H1 (cell line): Measurements from ENCODE around the gene ZNF775. TPM values are rescaled to one million over a fixed set of nuclear protein-coding genes. Genes with fewer than 3 reads are reported as not detected.

ENCODE experiments used
- CTCF ChIA-PET: fragments of 300-600 bp; sonication (Branson Sonifier 250); formaldehyde crosslinking; loops from one replicate; lab custom pipeline; 2021; ENCODE audit not compliant: partially characterized antibody; lab: Charles Lee
- POLR2A ChIA-PET: fragments of 300-600 bp; sonication (Branson Sonifier 250); formaldehyde crosslinking; loops from one replicate; lab custom pipeline; 2021; ENCODE audit warnings: inconsistent platforms; ENCODE audit not compliant: partially characterized antibody; lab: Charles Lee
- DNase-seq, 2 experiments: peaks; one replicate each; pipeline versions ENCODE4 v3.0.0 to v3.0.0-alpha.2; 2010 to 2022; ENCODE audit warnings: low spot score in 2 of 2, low read depth in 1 of 2, mixed read lengths in 1 of 2
- FAIRE-seq: peaks from 2 replicates; lab custom pipeline; 2011; peaks lifted over from hg19 to GRCh38; lab: Jason Lieb, UNC
- H2AFZ ChIP-seq: 2 replicates; pipeline ENCODE4 v1.8.1; 2012; ENCODE audit warnings: low read length, inconsistent platforms
- H2AK5ac ChIP-seq: 2 replicates; pipeline ENCODE4 v1.6.1; 2013; ENCODE audit warnings: low read depth, low read length
- H2BK120ac ChIP-seq: replicated peaks from 2 replicates; pipeline ENCODE3; 2013; ENCODE audit warnings: low read depth, low read length, inconsistent platforms
- H2BK12ac ChIP-seq: 2 replicates; pipeline ENCODE4 v1.6.1; 2013; ENCODE audit warnings: low read depth, low read length
- H2BK15ac ChIP-seq: 2 replicates; pipeline ENCODE4 v1.6.1; 2013; ENCODE audit warnings: low read length
- H2BK20ac ChIP-seq: 2 replicates; pipeline ENCODE4 v1.6.1; 2013; ENCODE audit warnings: low read length
- H2BK5ac ChIP-seq: 2 replicates; pipeline ENCODE4 v1.6.1; 2013; ENCODE audit warnings: low read depth, low read length
- H3K14ac ChIP-seq: 2 replicates; pipeline ENCODE4 v1.6.1; 2013; ENCODE audit warnings: inconsistent platforms; ENCODE audit not compliant: insufficient read length
- H3K18ac ChIP-seq: 2 replicates; pipeline ENCODE4 v1.6.1; 2013; ENCODE audit warnings: low read length; ENCODE audit errors: extremely low read depth
- H3K23ac ChIP-seq: 2 replicates; pipeline ENCODE4 v1.6.1; 2013; ENCODE audit warnings: inconsistent platforms; ENCODE audit not compliant: insufficient read length
- H3K23me2 ChIP-seq: 2 replicates; pipeline ENCODE4 v1.6.1; 2013; ENCODE audit warnings: low read depth, low read length
- H3K27ac ChIP-seq: 2 replicates; pipeline ENCODE4 v1.6.1; 2011; ENCODE audit warnings: low read depth, low read length, inconsistent platforms
- H3K27me3 ChIP-seq, 4 experiments: replicated peaks in 1 of 4; 1 replicate in 1 of 4; 2 replicates in 3 of 4; pipeline versions ENCODE4 v1.6.1 to v1.8.1; 2011 to 2013; ENCODE audit warnings: low read length in 3 of 4, mild to moderate bottlenecking in 3 of 4, inconsistent platforms in 2 of 4, mixed read lengths in 2 of 4, moderate library complexity in 1 of 4; ENCODE audit not compliant: control insufficient read depth in 3 of 4, insufficient read depth in 3 of 4; ENCODE audit errors: extremely low read depth in 1 of 4
- H3K36me3 ChIP-seq, 4 experiments: 2 replicates each; pipeline versions ENCODE4 v1.6.1 to v1.8.1; 2011 to 2013; ENCODE audit warnings: mild to moderate bottlenecking in 4 of 4, low read length in 3 of 4, moderate library complexity in 2 of 4, control low read depth in 1 of 4, inconsistent platforms in 1 of 4; ENCODE audit not compliant: insufficient read depth in 4 of 4, control insufficient read depth in 2 of 4
- H3K4ac ChIP-seq: replicated peaks from 2 replicates; pipeline ENCODE3; 2013; ENCODE audit warnings: low read length, low read depth, mixed read lengths, inconsistent platforms; ENCODE audit not compliant: insufficient read length
- H3K4me1 ChIP-seq, 4 experiments: replicated peaks in 1 of 4; 1 replicate in 1 of 4; 2 replicates in 3 of 4; pipeline versions ENCODE4 v1.6.1 to v1.8.1; 2011 to 2013; ENCODE audit warnings: low read length in 3 of 4, inconsistent platforms in 2 of 4, mixed read lengths in 1 of 4; ENCODE audit not compliant: insufficient read depth in 4 of 4, control insufficient read depth in 3 of 4
- H3K4me2 ChIP-seq, 2 experiments: 2 replicates each; pipeline versions ENCODE4 v1.6.1 to v1.8.1; 2011 to 2013; ENCODE audit warnings: low read depth in 2 of 2, low read length in 2 of 2, control low read depth in 1 of 2, inconsistent platforms in 1 of 2, mild to moderate bottlenecking in 1 of 2; ENCODE audit not compliant: insufficient read depth in 1 of 2
- H3K4me3 ChIP-seq, 4 experiments: fragments of 200-600, 300-600 bp in 1 of 4; sonication (generic), shearing (Covaris generic), sonication (Bioruptor Twin) in 1 of 4; 2 replicates each; pipeline versions ENCODE4 v1.5.1 to v1.8.1; 2011 to 2016; ENCODE audit warnings: low read length in 4 of 4, low read depth in 3 of 4, control low read depth in 2 of 4, inconsistent platforms in 2 of 4, mild to moderate bottlenecking in 2 of 4, mixed read lengths in 1 of 4, moderate library complexity in 1 of 4; ENCODE audit not compliant: insufficient read depth in 2 of 4; ENCODE audit errors: extremely low read depth in 1 of 4
- H3K56ac ChIP-seq: replicated peaks from 2 replicates; pipeline ENCODE3; 2013; ENCODE audit warnings: low read depth, mild to moderate bottlenecking, mixed read lengths, low read length, inconsistent platforms; ENCODE audit not compliant: insufficient read length
- H3K79me1 ChIP-seq: 2 replicates; pipeline ENCODE4 v1.6.1; 2013; ENCODE audit warnings: low read depth, low read length, control low read depth
- H3K79me2 ChIP-seq, 2 experiments: 2 replicates each; pipeline versions ENCODE4 v1.6.1 to v1.8.1; 2012 to 2013; ENCODE audit warnings: low read length in 2 of 2, mild to moderate bottlenecking in 2 of 2, inconsistent platforms in 1 of 2; ENCODE audit not compliant: insufficient read depth in 2 of 2, control insufficient read depth in 1 of 2
- H3K9ac ChIP-seq, 4 experiments: replicated peaks in 1 of 4; 1 replicate in 1 of 4; 2 replicates in 3 of 4; pipeline versions ENCODE4 v1.6.1 to v1.8.1; 2011 to 2013; ENCODE audit warnings: low read depth in 3 of 4, low read length in 3 of 4, control low read depth in 2 of 4, mild to moderate bottlenecking in 2 of 4, moderate library complexity in 2 of 4, inconsistent platforms in 1 of 4; ENCODE audit errors: extremely low read depth in 1 of 4
- H3K9me3 ChIP-seq, 2 experiments: 2 replicates each; pipeline versions ENCODE4 v1.6.1 to v1.8.1; 2012 to 2013; ENCODE audit warnings: mild to moderate bottlenecking in 2 of 2, moderate library complexity in 2 of 2, control low read depth in 1 of 2, inconsistent platforms in 1 of 2, low read depth in 1 of 2, low read length in 1 of 2, mixed read lengths in 1 of 2; ENCODE audit not compliant: insufficient read depth in 2 of 2
- H4K20me1 ChIP-seq, 2 experiments: replicated peaks in 1 of 2; 2 replicates each; pipeline versions ENCODE3 to v1.8.1; 2011 to 2013; ENCODE audit warnings: inconsistent platforms in 2 of 2, low read length in 2 of 2, mild to moderate bottlenecking in 1 of 2; ENCODE audit not compliant: insufficient read depth in 2 of 2, control insufficient read depth in 1 of 2
- H4K5ac ChIP-seq: 2 replicates; pipeline ENCODE4 v1.6.1; 2013; ENCODE audit warnings: low read length, low read depth, mixed read lengths, inconsistent platforms; ENCODE audit not compliant: insufficient read length
- H4K8ac ChIP-seq: 2 replicates; pipeline ENCODE4 v1.8.0; 2013; ENCODE audit warnings: mild to moderate bottlenecking, moderate library complexity, low read length, inconsistent platforms; ENCODE audit not compliant: insufficient read depth; ENCODE audit errors: extremely low read depth
- H4K91ac ChIP-seq: replicated peaks from 2 replicates; pipeline ENCODE3; 2013; ENCODE audit warnings: low read length, mixed read lengths, inconsistent platforms; ENCODE audit not compliant: insufficient read length
- EGR1 ChIP-seq: IDR thresholded peaks from 2 replicates; pipeline ENCODE4 v1.6.1; 2011; ENCODE audit warnings: low read depth, low read length, borderline replicate concordance
- KDM4A ChIP-seq: IDR thresholded peaks from one replicate; pipeline ENCODE4 v1.7.1; 2012; ENCODE audit warnings: low read depth, mild to moderate bottlenecking, moderate library complexity, low read length, inconsistent platforms; ENCODE audit not compliant: severe bottlenecking
- SIX5 ChIP-seq: IDR thresholded peaks from 2 replicates; pipeline ENCODE4 v1.6.1; 2011; ENCODE audit warnings: mild to moderate bottlenecking, low read depth, low read length
- TBP ChIP-seq: IDR thresholded peaks from 2 replicates; pipeline ENCODE4 v1.6.1; 2011; ENCODE audit warnings: low read depth, low read length, improper control_type of control experiment
- WGBS, 2 experiments: shearing (Covaris generic) in 1 of 2; methylation state at CpG; one replicate each; pipeline versions ENCODE4 v1.1.6 to v1.1.7; 2013 to 2015; ENCODE audit warnings: low lambda C conversion rate in 2 of 2, mixed read lengths in 2 of 2, inconsistent platforms in 1 of 2, low coverage in 1 of 2, missing lambda C conversion rate in 1 of 2; ENCODE audit not compliant: insufficient replicate concordance in 2 of 2, insufficient coverage in 1 of 2, insufficient read length in 1 of 2; ENCODE audit errors: extremely low coverage in 1 of 2, missing lambda C conversion rate in 1 of 2; 5-methylcytosine and 5-hydroxymethylcytosine counted together
- polyA plus RNA-seq, 7 experiments: library from polyadenylated mRNA; depleted of rRNA in 3 of 7; stranded (reverse) in 5 of 7; unstranded in 2 of 7; fragments of >200 nt in 5 of 7; fragments of 200-250 nt in 2 of 7; gene quantifications; 1 replicate in 5 of 7; 2 replicates in 1 of 7; 4 replicates in 1 of 7; pipeline versions ENCODE4 v1.2.1 to v1.2.3, GENCODE V29; 2011 to 2013; ENCODE audit warnings: missing spikeins in 2 of 7, mixed read lengths in 2 of 7
- total RNA-seq: library from RNA; stranded (reverse); fragmentation: NEBNext Ultra II Directional; extraction: Animal tissue kit (Norgen Biotek cat#: 25700); gene quantifications from 2 replicates; pipeline ENCODE4 v1.2.1, GENCODE V29; 2021

The ZNF775 gene
- total and polyA plus RNA-seq, 2 of the 8 experiments (the other 6 are each of a cell fraction or from before 2014, with no cell fraction given) = 13.6 to 21.5 TPM

DNA sequence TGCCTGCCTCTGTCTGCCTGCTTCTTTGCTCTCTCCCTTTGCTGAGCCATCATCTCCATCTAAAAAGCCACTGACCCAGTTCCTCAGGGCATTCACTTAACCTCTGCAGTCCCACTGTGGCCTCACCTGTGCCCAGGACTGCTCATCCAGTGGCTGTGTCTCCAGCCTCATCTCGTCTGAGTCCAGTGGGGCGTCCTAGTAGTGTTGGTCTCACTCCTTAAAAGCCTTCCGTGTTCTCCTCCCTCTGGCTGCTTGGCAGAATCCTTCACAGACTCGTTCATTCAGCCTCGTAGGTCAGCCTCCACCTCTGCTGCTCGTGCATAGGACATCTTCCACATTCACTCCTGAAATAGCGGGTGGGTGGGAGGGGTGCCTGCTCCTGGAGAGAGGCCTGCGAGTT lies 45.0 kb upstream of the ZNF775 start:
- Histone ChIP-seq H3K56ac (no peak overlapping the region), H3K27me3 (0 out of 7 replicates have a peak, but pooled peaks cover 0 to 2% (median 0%) of the 10 kb centered on the region in 4 experiments), H3K14ac (no peak overlapping the region), H2AK5ac (peak overlapping the region; percentile 95), H3K4me2 (no peak overlapping the region), H2BK5ac (peak overlapping the region; percentile 52; the same call in 1 of the 2 replicates), H3K23ac (no peak overlapping the region), H3K23me2 (no peaks in the 10 kb centered on the region), H2BK12ac (peak overlapping the region; percentile 94), H3K4me3 (no peak overlapping the region), H4K8ac (peak overlapping the region; percentile 28), H3K79me2 (peaks cover 0 to 8% of the 10 kb centered on the region in 2 experiments; a peak in 2 of 4 replicates), H3K4ac (no peak overlapping the region), H4K5ac (no peak overlapping the region), H2BK15ac (peak overlapping the region; percentile 53; the same call in 1 of the 2 replicates), H3K4me1 (peaks cover 15 to 56% (median 34%) of the 10 kb centered on the region in 4 experiments), H3K79me1 (peaks cover 6% of the 10 kb centered on the region), H3K9me3 (no peaks in the 10 kb centered on the region), H4K20me1 (peaks cover 3 to 13% of the 10 kb centered on the region in 2 experiments), H2AFZ (no peak overlapping the region), H3K18ac (peak overlapping the region; percentile 24; the same call in 1 of the 2 replicates), H4K91ac (peak overlapping the region; percentile 29), H3K36me3 (peaks cover 2 to 22% (median 11%) of the 10 kb centered on the region in 4 experiments; a peak in 6 of 8 replicates), H3K27ac (no peak overlapping the region), H2BK120ac (no peak overlapping the region), H2BK20ac (0 out of 2 replicates have a peak overlapping the region, but pooled peaks have one; percentile 61), H3K9ac (no peak overlapping the region)
- DNase-seq (no peak), FAIRE-seq (no peak)
- POLR2A ChIA-PET = interaction anchor here (1.2 to 7.6 kb wide), 8 partner anchors 9 to 77 kb away, joined by 4 to 76 read pairs (median 6); partner anchors contain the start of genes ACTR3C, LRRC61 and REPIN1
- 95% methylated on average over 8 of the region's 8 CpGs; no CpG with 5 or more reads in 1 of the 2 experiments for WGBS, 2 experiments
- TF ChIP-seq SIX5 (no peak), TBP (no peak), EGR1 (no peak), KDM4A (no peak)
- CTCF ChIA-PET = interaction anchor here (1.0 to 2.2 kb wide), 3 partner anchors 22 to 46 kb away, joined by 3 to 10 read pairs (median 3); no protein-coding TSS in a partner anchor
